Right hindlimb (tissue), 1 donor: ENCODE results near the gene FARP1.

Experiments used
- DNase-seq: peaks from one replicate; pipeline ENCODE4 v3.0.0-alpha.2; 2018

The FARP1 gene

GRCh38 chr13:98233127-98233526 is 90.2 kb downstream of the FARP1 start:
- DNase-seq: no peak

GRCh38 chr13:98234348-98234747 is 91.5 kb downstream of the FARP1 start:
- DNase-seq: no peak

GRCh38 chr13:98236197-98236596 is 93.3 kb downstream of the FARP1 start:
- no peak for DNase-seq

GRCh38 chr13:98237331-98237730 is 94.4 kb downstream of the FARP1 start:
- no peak for DNase-seq

GRCh38 chr13:98239162-98240076 is 96.5 kb downstream of the FARP1 start:
- DNase-seq: no peak

GRCh38 chr13:98240135-98240534 is 97.2 kb downstream of the FARP1 start:
- no peak for DNase-seq

- DNase-seq: no peak
Observed at GRCh38 chr13:98240974-98241373, 98.1 kb downstream of the FARP1 start.

GRCh38 chr13:98241976-98242375 is 99.1 kb downstream of the FARP1 start:
- no peak for DNase-seq

GRCh38 chr13:98242403-98242802 is 99.5 kb downstream of the FARP1 start:
- no peak for DNase-seq

- no peak for DNase-seq
Observed at GRCh38 chr13:98243929-98244272, 101.0 kb downstream of the FARP1 start.

GRCh38 chr13:98246538-98247172 is 103.8 kb downstream of the FARP1 start:
- DNase-seq: no peak

GRCh38 chr13:98251708-98252107 is 108.8 kb downstream of the FARP1 start:
- no peak for DNase-seq

GRCh38 chr13:98252931-98253470 is 110.1 kb downstream of the FARP1 start:
- DNase-seq: no peak

- DNase-seq: peak; percentile 55
Observed at GRCh38 chr13:98253526-98253925, 110.6 kb downstream of the FARP1 start.

GRCh38 chr13:98254513-98254912 is 111.6 kb downstream of the FARP1 start:
- peak; percentile 56 for DNase-seq

GRCh38 chr13:98258226-98258625 is 115.3 kb downstream of the FARP1 start:
- no peak for DNase-seq

- no peak for DNase-seq
Observed at GRCh38 chr13:98260357-98261164, 117.7 kb downstream of the FARP1 start.

- DNase-seq: no peak
Observed at GRCh38 chr13:98261165-98261702, 118.3 kb downstream of the FARP1 start.

GRCh38 chr13:98262292-98262691 is 119.4 kb downstream of the FARP1 start:
- no peak for DNase-seq

GRCh38 chr13:98263841-98264240 is 120.9 kb downstream of the FARP1 start:
- no peak for DNase-seq

GRCh38 chr13:98264877-98265276 is 122.0 kb downstream of the FARP1 start:
- DNase-seq: no peak

GRCh38 chr13:98265692-98266551 is 123.0 kb downstream of the FARP1 start:
- DNase-seq: peak; percentile 70
